WTC11 (cell line): ENCODE measurements around the gene FAR1. TPM values are rescaled to one million over a fixed set of nuclear protein-coding genes. Genes with fewer than 3 reads are reported as not detected.

ENCODE experiments used
- ATAC-seq: fragments of 200-7000 bp; cut with Tn5 transposase; 2 replicates; pipeline ENCODE4 v1.10.0; 2021; ENCODE audit warnings: mild to moderate bottlenecking, moderate library complexity
- CTCF ChIA-PET: fragments of 300-600 bp; sonication (Branson Sonifier 250); formaldehyde crosslinking; loops from one replicate; lab custom pipeline; 2021; ENCODE audit warnings: antibody characterized with exemption; lab: Charles Lee
- POLR2A ChIA-PET: fragments of 350-600 bp; sonication (Branson Sonifier 250); formaldehyde crosslinking; loops from one replicate; lab custom pipeline; 2021; ENCODE audit warnings: antibody characterized with exemption; lab: Charles Lee
- DNase-seq: peaks from one replicate; pipeline ENCODE4 v3.0.0; 2021; ENCODE audit warnings: low spot score
- H3K27ac Mint-ChIP-seq: 2 replicates; pipeline ENCODE4 v1.8.0; 2021; ENCODE audit warnings: mixed read lengths
- H3K27me3 Mint-ChIP-seq: 2 replicates; pipeline ENCODE4 v1.8.0; 2021; ENCODE audit warnings: low read depth, mild to moderate bottlenecking, moderate library complexity, mixed read lengths
- H3K36me3 Mint-ChIP-seq: 2 replicates; pipeline ENCODE4 v1.8.0; 2021; ENCODE audit warnings: mixed read lengths
- H3K4me1 Mint-ChIP-seq: 2 replicates; pipeline ENCODE4 v1.8.0; 2022; ENCODE audit warnings: mixed read lengths
- H3K4me3 Mint-ChIP-seq: 2 replicates; pipeline ENCODE4 v1.8.0; 2021; ENCODE audit warnings: mild to moderate bottlenecking, moderate library complexity, mixed read lengths
- H3K9me3 Mint-ChIP-seq: 2 replicates; pipeline ENCODE4 v1.8.0; 2021; ENCODE audit warnings: mixed read lengths
- ARID4B ChIP-seq: sonication (generic); formaldehyde crosslinking; IDR thresholded peaks from 2 replicates; pipeline ENCODE4 v1.8.0; 2023; ENCODE audit warnings: missing genetic modification reagents, mild to moderate bottlenecking, borderline replicate concordance
- ATF3 ChIP-seq: sonication (generic); formaldehyde crosslinking; conservative IDR thresholded peaks from 2 replicates; pipeline ENCODE4 v1.8.1; 2022; ENCODE audit warnings: mild to moderate bottlenecking, missing genetic modification reagents
- E2F5 ChIP-seq: sonication (generic); formaldehyde crosslinking; IDR thresholded peaks from 2 replicates; pipeline ENCODE4 v1.8.1; 2022; ENCODE audit warnings: mild to moderate bottlenecking, moderate library complexity, missing genetic modification reagents
- ELF4 ChIP-seq: sonication (generic); formaldehyde crosslinking; IDR thresholded peaks from 2 replicates; pipeline ENCODE4 v1.8.1; 2022; ENCODE audit warnings: low read depth, mild to moderate bottlenecking, moderate library complexity, missing genetic modification reagents
- EMX1 ChIP-seq: fragments of 250-450 bp; sonication (Bioruptor Pico); IDR thresholded peaks from 2 replicates; pipeline ENCODE4 v1.8.0; 2021; ENCODE audit warnings: mild to moderate bottlenecking
- ETV6 ChIP-seq: sonication (generic); formaldehyde crosslinking; IDR thresholded peaks from 2 replicates; pipeline ENCODE4 v1.8.1; 2022; ENCODE audit warnings: mild to moderate bottlenecking, missing genetic modification reagents
- GRHL2 ChIP-seq: fragments of 250-450 bp; sonication (Bioruptor Pico); IDR thresholded peaks from 2 replicates; pipeline ENCODE4 v1.8.0; 2022; ENCODE audit warnings: mild to moderate bottlenecking, moderate library complexity; ENCODE audit not compliant: insufficient replicate concordance, severe bottlenecking
- HMGA2 ChIP-seq: fragments of 250-450 bp; sonication (Bioruptor Pico); IDR thresholded peaks from 2 replicates; pipeline ENCODE4 v1.4.0; 2021; ENCODE audit warnings: mild to moderate bottlenecking, moderate library complexity
- NR3C1 ChIP-seq: sonication (generic); formaldehyde crosslinking; conservative IDR thresholded peaks from 2 replicates; pipeline ENCODE4 v1.8.1; 2023; ENCODE audit warnings: low read depth, mild to moderate bottlenecking, missing genetic modification reagents
- PRDM15 ChIP-seq: sonication (generic); formaldehyde crosslinking; IDR thresholded peaks from 2 replicates; pipeline ENCODE4 v1.8.0; 2022; ENCODE audit warnings: missing genetic modification reagents
- PRRX2 ChIP-seq: fragments of 250-450 bp; sonication (Bioruptor Pico); IDR thresholded peaks from 2 replicates; pipeline ENCODE4 v1.8.0; 2021; ENCODE audit warnings: mild to moderate bottlenecking
- SMAD3 ChIP-seq: sonication (generic); formaldehyde crosslinking; IDR thresholded peaks from 2 replicates; pipeline ENCODE4 v1.8.0; 2022; ENCODE audit warnings: missing genetic modification reagents, mild to moderate bottlenecking, borderline replicate concordance
- SOX15 ChIP-seq: fragments of 250-450 bp; sonication (Bioruptor Pico); IDR thresholded peaks from 2 replicates; pipeline ENCODE4 v1.9.0; 2021; ENCODE audit warnings: mild to moderate bottlenecking
- STAT6 ChIP-seq: sonication (generic); formaldehyde crosslinking; conservative IDR thresholded peaks from 2 replicates; pipeline ENCODE4 v1.8.1; 2023; ENCODE audit warnings: mild to moderate bottlenecking, low read depth, missing genetic modification reagents, moderate library complexity
- TEAD1 ChIP-seq: sonication (generic); formaldehyde crosslinking; IDR thresholded peaks from 2 replicates; pipeline ENCODE4 v1.8.0; 2022; ENCODE audit warnings: mild to moderate bottlenecking, missing genetic modification reagents
- ZBTB43 ChIP-seq: sonication (generic); formaldehyde crosslinking; IDR thresholded peaks from 2 replicates; pipeline ENCODE4 v1.8.1; 2023; ENCODE audit warnings: mild to moderate bottlenecking, missing genetic modification reagents
- ZNF425 ChIP-seq: fragments of 250-450 bp; sonication (Bioruptor Pico); conservative IDR thresholded peaks from 2 replicates; pipeline ENCODE4 v1.9.0; 2021; ENCODE audit warnings: mild to moderate bottlenecking
- total RNA-seq: library from RNA; stranded (reverse); gene quantifications from 3 replicates; pipeline ENCODE4 v1.2.3, GENCODE V29; 2021

Gene FAR1
- total RNA-seq, 1 experiment from 2014 or later: 63.9 TPM

GRCh38 chr11:13726456-13726855, 58.0 kb downstream of the FAR1 start:
- ChIA-PET POLR2A (no interaction called here), CTCF (no interaction called here)
- Mint-ChIP-seq H3K4me3 (no peak overlapping the region), H3K36me3 (peaks cover 43% of the 10 kb centered on the region), H3K9me3 (no peaks in the 10 kb centered on the region), H3K27ac (no peak overlapping the region), H3K4me1 (peaks cover 11% of the 10 kb centered on the region), H3K27me3 (no peaks in the 10 kb centered on the region)
- no peak for ATAC-seq
- TF ChIP-seq HMGA2 (no peak), PRDM15 (no peak), GRHL2 (CRISPR knock-in tag) (no peak), NR3C1 (CRISPR knock-in tag) (no peak), ARID4B (CRISPR knock-in tag) (no peak), ZBTB43 (CRISPR knock-in tag) (no peak), ATF3 (CRISPR knock-in tag) (no peak), ETV6 (no peak), TEAD1 (no peak), SMAD3 (CRISPR knock-in tag) (no peak), SOX15 (CRISPR knock-in tag) (no peak), STAT6 (CRISPR knock-in tag) (no peak), E2F5 (CRISPR knock-in tag) (no peak), ZNF425 (CRISPR knock-in tag) (no peak), PRRX2 (CRISPR knock-in tag) (no peak), ELF4 (CRISPR knock-in tag) (no peak), EMX1 (CRISPR knock-in tag) (no peak)
- no peak for DNase-seq
